Effector CD4-positive, alpha-beta T cell (primary cell): ENCODE data around the gene ARL16.

Experiments
- DNase-seq: peaks from one replicate; pipeline ENCODE4 v3.0.0-alpha.2; 2020

The ARL16 gene

GRCh38 chr17:81666342-81667191, 17.0 kb downstream of the ARL16 start, which contains the start of the genes CCDC137 and OXLD1:
Gene CCDC137, plus strand, starts transcription at chr17:81666737. Its CDS starts 30 bp downstream, at chr17:81666767.
Gene OXLD1, minus strand, starts transcription at chr17:81666605. Its CDS starts 28 bp downstream, at chr17:81666577.
- peak; percentile 92 for DNase-seq

- DNase-seq: no peak
Measured at GRCh38 chr17:81666092-81666341, 17.6 kb downstream of the ARL16 start.

GRCh38 chr17:81665205-81666091, 18.1 kb downstream of the ARL16 start:
- no peak for DNase-seq

- no peak for DNase-seq
Measured at GRCh38 chr17:81664051-81664470, 19.5 kb downstream of the ARL16 start.

- no peak for DNase-seq
Measured at GRCh38 chr17:81662002-81662401, 21.6 kb downstream of the ARL16 start.

- DNase-seq: no peak
Measured at GRCh38 chr17:81660441-81660840, 23.2 kb downstream of the ARL16 start.

GRCh38 chr17:81659038-81659437, 24.6 kb downstream of the ARL16 start:
- no peak for DNase-seq

GRCh38 chr17:81656835-81657234, 26.8 kb downstream of the ARL16 start:
- no peak for DNase-seq

GRCh38 chr17:81656118-81656743, 27.4 kb downstream of the ARL16 start, which contains the start of gene PDE6G:
Gene PDE6G, minus strand, starts transcription at chr17:81656542. Its CDS starts 3,237 bp downstream, at chr17:81653305.
- no peak for DNase-seq

- DNase-seq: no peak
Measured at GRCh38 chr17:81655378-81656117, 28.0 kb downstream of the ARL16 start.

GRCh38 chr17:81652906-81653771, 30.5 kb downstream of the ARL16 start:
- no peak for DNase-seq

GRCh38 chr17:81651692-81652091, 31.9 kb downstream of the ARL16 start:
- no peak for DNase-seq

- DNase-seq: no peak
Measured at GRCh38 chr17:81650951-81651350, 32.6 kb downstream of the ARL16 start.

GRCh38 chr17:81648707-81649085, 34.9 kb downstream of the ARL16 start:
- DNase-seq: no peak

GRCh38 chr17:81648013-81648706, 35.4 kb downstream of the ARL16 start:
- no peak for DNase-seq

- no peak for DNase-seq
Measured at GRCh38 chr17:81647640-81648012, 36.0 kb downstream of the ARL16 start.

GRCh38 chr17:81646869-81647600, 36.6 kb downstream of the ARL16 start:
- DNase-seq: no peak

GRCh38 chr17:81644976-81645952, 38.3 kb downstream of the ARL16 start:
- no peak for DNase-seq

- no peak for DNase-seq
Measured at GRCh38 chr17:81644496-81644895, 39.1 kb downstream of the ARL16 start.
